ENCODE results near the gene LRRC8E.
"Not testable (repeated sequence)": the region's sequence is repeated elsewhere in the genome, so short reads cannot be mapped to it uniquely, and the experiment has no call there.

LRRC8E gene

GRCh38 chr19:7883105-7883504, 5.2 kb upstream of the LRRC8E start:
- Histone ChIP-seq H3K27ac (no peak overlapping the region), H3K4me3 (no peak overlapping the region)
- TF ChIP-seq CTCF (IDR thresholded peaks at IDR 0.05): no peak
- no peak for DNase-seq (ENCODE audit: low spot score)

- no peak for TF ChIP-seq CTCF (IDR thresholded peaks at IDR 0.05)
- Histone ChIP-seq H3K27ac (no peak overlapping the region), H3K4me3 (no peak overlapping the region)
- DNase-seq (ENCODE audit: low spot score): no peak
Measured at GRCh38 chr19:7883796-7884570, 4.3 kb upstream of the LRRC8E start.

- no peak overlapping the region for H3K4me3 ChIP-seq
- no peak overlapping the region for H3K27ac ChIP-seq
- no peak for TF ChIP-seq CTCF (IDR thresholded peaks at IDR 0.05)
- no peak for DNase-seq (ENCODE audit: low spot score)
Measured at GRCh38 chr19:7885818-7886217, 2.5 kb upstream of the LRRC8E start.

GRCh38 chr19:7887408-7888144, 734 bp upstream of the LRRC8E start:
- no peak for DNase-seq (ENCODE audit: low spot score)
- Histone ChIP-seq H3K27ac (no peak overlapping the region), H3K4me3 (no peak overlapping the region)
- TF ChIP-seq CTCF (IDR thresholded peaks at IDR 0.05): no peak

GRCh38 chr19:7888826-7889217, 512 bp downstream of the LRRC8E start:
- Histone ChIP-seq H3K4me3 (peak overlapping the region; percentile 62), H3K27ac (no peak overlapping the region)
- DNase-seq (ENCODE audit: low spot score): no peak
- no peak for TF ChIP-seq CTCF (IDR thresholded peaks at IDR 0.05)

GRCh38 chr19:7893362-7894101, 5.2 kb downstream of the LRRC8E start:
- H3K4me3 ChIP-seq; H3K27ac ChIP-seq; DNase-seq (ENCODE audit: low spot score): not testable (repeated sequence)

GRCh38 chr19:7894612-7895309, 6.5 kb downstream of the LRRC8E start:
- DNase-seq (ENCODE audit: low spot score): no peak
- TF ChIP-seq CTCF (IDR thresholded peaks at IDR 0.05): no peak
- Histone ChIP-seq H3K27ac (no peak overlapping the region), H3K4me3 (no peak overlapping the region)
